Right lobe of liver (tissue), 4 donors: ENCODE data around the gene FASTKD3.

Source experiments
- CTCF ChIP-seq, 4 donors: fragments of 200-600 bp in 3 of 4; fragments of 450-650 bp in 1 of 4; IDR thresholded peaks; one replicate each; pipeline versions ENCODE4 v1.5.1 to v1.8.0; 2016 to 2022; ENCODE audit warnings: antibody characterized with exemption in 4 of 4, mild to moderate bottlenecking in 2 of 4
- POLR2A ChIP-seq: fragments of 450-650 bp; IDR thresholded peaks from one replicate; pipeline ENCODE4 v1.6.1; 2017; ENCODE audit warnings: antibody characterized with exemption, mild to moderate bottlenecking
- donor health status: DM: no; HTN: no; CAD: no.
- donor health status: DM: no; HTN: no; CAD: no.
- donor health status: DM: no; HTN: yes; CAD: no.

- TF ChIP-seq CTCF (IDR thresholded peaks at IDR 0.05) (no peak), POLR2A (no peak)
Measured at GRCh38 chr5:7851240-7851592, 17.6 kb downstream of the FASTKD3 start.
